Measurements from ENCODE around the gene TARS3.
"Not testable (repeated sequence)": the region's sequence is repeated elsewhere in the genome, so short reads cannot be mapped to it uniquely, and the experiment has no call there.

GRCh38 chr15:101765340-101765671, 41.0 kb upstream of the TARS3 start:
- TF ChIP-seq CTCF (conservative IDR thresholded peaks at IDR 0.05 in 1 of 2, IDR thresholded peaks at IDR 0.05 in 1 of 2; ENCODE audit: extremely low read depth in 1 of 2, insufficient read depth in 1 of 2, low read depth in 1 of 2, low read length in 2 of 2); EZH2 (IDR thresholded peaks at IDR 0.05; ENCODE audit: borderline replicate concordance, low read length): not testable (repeated sequence)
